PC-3 (cell line): ENCODE measurements around the gene SF3A2. TPM values are rescaled to one million over a fixed set of nuclear protein-coding genes. Genes with fewer than 3 reads are reported as not detected.

Experiments
- ATAC-seq: fragments of 200-7000 bp; cut with Tn5 transposase; 2 replicates; pipeline ENCODE4 v1.9.1; 2020; ENCODE audit warnings: mild to moderate bottlenecking, moderate library complexity
- BruUV-seq: library from RNA; stranded (reverse); fragments of 400-500 nt; replicated peaks from 2 replicates; lab custom pipeline; 2021; lab: Mats Ljungman, UMichigan
- CTCF ChIA-PET: fragments of 300-600 bp; sonication (Branson Sonifier 250); formaldehyde crosslinking; loops from one replicate; lab custom pipeline; 2022; ENCODE audit warnings: antibody characterized with exemption; lab: Charles Lee
- POLR2A ChIA-PET: fragments of 300-600 bp; sonication (Branson Sonifier 250); formaldehyde crosslinking; loops from one replicate; lab custom pipeline; 2022; ENCODE audit warnings: antibody characterized with exemption; ENCODE audit not compliant: unreplicated experiment; lab: Charles Lee
- DNase-seq: peaks from one replicate; pipeline ENCODE4 v3.0.0-alpha.2; 2015
- H2AFZ ChIP-seq: fragments of 300-600 bp; sonication (generic); 2 replicates; pipeline ENCODE4 v1.6.0; 2016; ENCODE audit warnings: antibody characterized with exemption, low read length
- H3F3A ChIP-seq: fragments of 300-600 bp; sonication (generic); one replicate; pipeline ENCODE4 v1.6.0; 2017; ENCODE audit warnings: antibody characterized with exemption, low read length, control low read depth, mild to moderate bottlenecking; ENCODE audit not compliant: unreplicated experiment
- H3K27ac ChIP-seq: fragments of 300-600 bp; sonication (generic); 2 replicates; pipeline ENCODE4 v1.5.1; 2016; ENCODE audit warnings: mild to moderate bottlenecking, low read length
- H3K27me3 ChIP-seq: fragments of 300-600 bp; sonication (generic); 2 replicates; pipeline ENCODE4 v1.6.1; 2016; ENCODE audit warnings: low read length, mixed read lengths
- H3K36me3 ChIP-seq: fragments of 300-600 bp; sonication (generic); 2 replicates; pipeline ENCODE4 v1.6.1; 2016; ENCODE audit warnings: low read depth, mixed run types, low read length, mixed read lengths
- H3K4me1 ChIP-seq: fragments of 300-600 bp; sonication (generic); 2 replicates; pipeline ENCODE4 v1.5.1; 2016; ENCODE audit warnings: low read length; ENCODE audit not compliant: insufficient read depth
- H3K4me2 ChIP-seq: fragments of 300-600 bp; sonication (generic); 2 replicates; pipeline ENCODE4 v1.6.0; 2016; ENCODE audit warnings: low read length
- H3K4me3 ChIP-seq: fragments of 300-600 bp; sonication (generic); 2 replicates; pipeline ENCODE4 v1.5.1; 2016; ENCODE audit warnings: mild to moderate bottlenecking, low read length, mixed read lengths
- H3K79me2 ChIP-seq: fragments of 300-600 bp; sonication (generic); 2 replicates; pipeline ENCODE4 v1.6.1; 2017; ENCODE audit warnings: low read length, mixed read lengths
- H3K9ac ChIP-seq: fragments of 300-600 bp; sonication (generic); 2 replicates; pipeline ENCODE4 v1.6.0; 2016; ENCODE audit warnings: mild to moderate bottlenecking, low read length
- H3K9me2 ChIP-seq: fragments of 300-600 bp; sonication (generic); replicated peaks from 2 replicates; pipeline ENCODE4 v1.6.1; 2016; ENCODE audit warnings: mixed run types, low read length, mixed read lengths
- H3K9me3 ChIP-seq: fragments of 300-600 bp; sonication (generic); 2 replicates; pipeline ENCODE4 v1.6.1; 2016; ENCODE audit warnings: low read length, mixed read lengths
- H4K20me1 ChIP-seq: fragments of 300-600 bp; sonication (generic); 2 replicates; pipeline ENCODE4 v1.6.1; 2016; ENCODE audit warnings: low read length, mixed read lengths
- CTCF ChIP-seq: fragments of 300-600 bp; sonication (generic); conservative IDR thresholded peaks from 2 replicates; pipeline ENCODE4 v1.5.1; 2017; ENCODE audit warnings: antibody characterized with exemption, low read depth, mild to moderate bottlenecking, low read length
- EZH2 ChIP-seq: fragments of 300-600 bp; sonication (generic); IDR thresholded peaks from one replicate; pipeline ENCODE4 v1.6.1; 2017; ENCODE audit warnings: antibody characterized with exemption, mild to moderate bottlenecking, low read length; ENCODE audit not compliant: unreplicated experiment
- EZH2phosphoT487 ChIP-seq: fragments of 300-600 bp; sonication (generic); IDR thresholded peaks from 2 replicates; pipeline ENCODE4 v1.6.1; 2018; ENCODE audit warnings: mild to moderate bottlenecking, antibody characterized with exemption, low read length, borderline replicate concordance
- intact Hi-C: fragments of 100-400 bp; cut with micrococcal nuclease; formaldehyde crosslinking; loops from 2 replicates; pipeline ENCODE4 v1.9.0; 2023
- total RNA-seq: library from RNA; depleted of rRNA; stranded (reverse); fragments of >200 nt; gene quantifications from 2 replicates; pipeline ENCODE4 v1.2.3, GENCODE V29; 2014

The SF3A2 gene
- total RNA-seq, 1 experiment from 2014 or later: 55.5 TPM

GRCh38 chr19:2291185-2291751 is 54.6 kb downstream of the SF3A2 start:
- peak overlapping the region; percentile 74 for H3K4me2 ChIP-seq
- TF ChIP-seq EZH2phosphoT487: no peak
- no peak for TF ChIP-seq CTCF
- no peak for TF ChIP-seq EZH2

GRCh38 chr19:2294687-2295335 is 58.2 kb downstream of the SF3A2 start:
- no TSS peak for BruUV-seq
- Histone ChIP-seq H3K4me3 (no peak overlapping the region), H3K27ac (no peak overlapping the region), H3K27me3 (peaks cover 15% of the 10 kb centered on the region), H3K36me3 (no peaks in the 10 kb centered on the region), H3K79me2 (no peaks in the 10 kb centered on the region), H3F3A (no peaks in the 10 kb centered on the region), H3K4me2 (no peak overlapping the region), H3K9me2 (no peaks in the 10 kb centered on the region), H3K9me3 (no peaks in the 10 kb centered on the region), H3K4me1 (no peaks in the 10 kb centered on the region), H3K9ac (no peak overlapping the region), H2AFZ (no peak overlapping the region), H4K20me1 (no peaks in the 10 kb centered on the region)
- TF ChIP-seq EZH2 (no peak), EZH2phosphoT487 (no peak), CTCF (no peak)
- no peak for ATAC-seq
- ChIA-PET CTCF (no interaction called here), POLR2A (no interaction called here)
- intact Hi-C loops: no loop called here
- DNase-seq: no peak

More at GRCh38 chr19:2291185-2291751, 54.6 kb downstream of the SF3A2 start:
- H3K9me3 ChIP-seq: no peaks in the 10 kb centered on the region
- DNase-seq (no peak), ATAC-seq (peak; percentile 21)
- BruUV-seq: no TSS peak
- H3F3A ChIP-seq: no peaks in the 10 kb centered on the region
- no peak overlapping the region for H2AFZ ChIP-seq
- H4K20me1 ChIP-seq: no peaks in the 10 kb centered on the region
- ChIA-PET POLR2A (no interaction called here), CTCF (no interaction called here)
- H3K4me1 ChIP-seq: no peaks in the 10 kb centered on the region
- peaks cover 21% of the 10 kb centered on the region for H3K27me3 ChIP-seq
- no peak overlapping the region for H3K4me3 ChIP-seq
- no peak overlapping the region for H3K9ac ChIP-seq
- no peaks in the 10 kb centered on the region for H3K36me3 ChIP-seq
- no peak overlapping the region for H3K27ac ChIP-seq
- H3K9me2 ChIP-seq: no peaks in the 10 kb centered on the region
- H3K79me2 ChIP-seq: no peaks in the 10 kb centered on the region
- intact Hi-C loops: no loop called here

GRCh38 chr19:2296141-2296540 is 59.5 kb downstream of the SF3A2 start:
- no peak for ATAC-seq
- H3F3A ChIP-seq: no peaks in the 10 kb centered on the region

More at GRCh38 chr19:2296141-2296540, 59.5 kb downstream of the SF3A2 start:
- Histone ChIP-seq H3K9me2 (no peaks in the 10 kb centered on the region), H2AFZ (no peak overlapping the region), H3K27ac (no peak overlapping the region), H3K4me2 (no peak overlapping the region), H3K4me3 (no peak overlapping the region), H3K9ac (no peak overlapping the region), H3K9me3 (no peaks in the 10 kb centered on the region), H3K79me2 (no peaks in the 10 kb centered on the region), H4K20me1 (no peaks in the 10 kb centered on the region), H3K27me3 (peaks cover 2% of the 10 kb centered on the region; the same call in 1 of the 2 replicates), H3K36me3 (no peaks in the 10 kb centered on the region), H3K4me1 (no peaks in the 10 kb centered on the region)
- DNase-seq: no peak
- ChIA-PET POLR2A (no interaction called here), CTCF (no interaction called here)
- intact Hi-C loops: no loop called here
- BruUV-seq: no TSS peak
- TF ChIP-seq EZH2 (no peak), EZH2phosphoT487 (no peak), CTCF (no peak)
